Activated CD8-positive, alpha-beta memory T cell treated with anti-CD3 and anti-CD28 coated beads, Interleukin-2, amount 10 ng/mL, durations not matched to agents 7 days and 5 days (primary cell): ENCODE results near the gene TRAK2. TPM values are rescaled to one million over a fixed set of nuclear protein-coding genes. Genes with fewer than 3 reads are reported as not detected.
"Not testable (repeated sequence)": the region's sequence is repeated elsewhere in the genome, so short reads cannot be mapped to it uniquely, and the experiment has no call there.

Experiments
- ATAC-seq: fragments of 150-1000 bp; cut with Tn5 transposase; one replicate; pipeline ENCODE4 v1.10.0; 2021; ENCODE audit warnings: moderate library complexity
- CTCF ChIA-PET: fragments of 350-600 bp; sonication (Branson Sonifier 250); formaldehyde crosslinking; loops from one replicate; lab custom pipeline; 2021; ENCODE audit warnings: antibody characterized with exemption; lab: Charles Lee
- DNase-seq: peaks from one replicate; pipeline ENCODE4 v3.0.0-alpha.2; 2020
- H3K27ac Mint-ChIP-seq: one replicate; pipeline ENCODE4 v1.8.0; 2021; ENCODE audit warnings: mild to moderate bottlenecking, mixed read lengths
- H3K27me3 Mint-ChIP-seq: one replicate; pipeline ENCODE4 v1.8.0; 2021; ENCODE audit warnings: mixed read lengths
- H3K36me3 Mint-ChIP-seq: one replicate; pipeline ENCODE4 v1.8.0; 2021; ENCODE audit warnings: mild to moderate bottlenecking, mixed read lengths
- H3K4me1 Mint-ChIP-seq: one replicate; pipeline ENCODE4 v1.8.0; 2021; ENCODE audit warnings: mixed read lengths
- H3K4me3 Mint-ChIP-seq: one replicate; pipeline ENCODE4 v1.8.0; 2021; ENCODE audit warnings: mild to moderate bottlenecking, moderate library complexity, mixed read lengths
- H3K9me3 Mint-ChIP-seq: one replicate; pipeline ENCODE4 v1.8.0; 2022; ENCODE audit warnings: low read depth, mixed read lengths
- total RNA-seq, 2 experiments: library from RNA; stranded (reverse); gene quantifications; one replicate each; pipeline ENCODE4 v1.2.3, GENCODE V29; 2021

The TRAK2 gene
- total RNA-seq, 2 experiments from 2014 or later = 39.8 to 42.7 TPM

DNA sequence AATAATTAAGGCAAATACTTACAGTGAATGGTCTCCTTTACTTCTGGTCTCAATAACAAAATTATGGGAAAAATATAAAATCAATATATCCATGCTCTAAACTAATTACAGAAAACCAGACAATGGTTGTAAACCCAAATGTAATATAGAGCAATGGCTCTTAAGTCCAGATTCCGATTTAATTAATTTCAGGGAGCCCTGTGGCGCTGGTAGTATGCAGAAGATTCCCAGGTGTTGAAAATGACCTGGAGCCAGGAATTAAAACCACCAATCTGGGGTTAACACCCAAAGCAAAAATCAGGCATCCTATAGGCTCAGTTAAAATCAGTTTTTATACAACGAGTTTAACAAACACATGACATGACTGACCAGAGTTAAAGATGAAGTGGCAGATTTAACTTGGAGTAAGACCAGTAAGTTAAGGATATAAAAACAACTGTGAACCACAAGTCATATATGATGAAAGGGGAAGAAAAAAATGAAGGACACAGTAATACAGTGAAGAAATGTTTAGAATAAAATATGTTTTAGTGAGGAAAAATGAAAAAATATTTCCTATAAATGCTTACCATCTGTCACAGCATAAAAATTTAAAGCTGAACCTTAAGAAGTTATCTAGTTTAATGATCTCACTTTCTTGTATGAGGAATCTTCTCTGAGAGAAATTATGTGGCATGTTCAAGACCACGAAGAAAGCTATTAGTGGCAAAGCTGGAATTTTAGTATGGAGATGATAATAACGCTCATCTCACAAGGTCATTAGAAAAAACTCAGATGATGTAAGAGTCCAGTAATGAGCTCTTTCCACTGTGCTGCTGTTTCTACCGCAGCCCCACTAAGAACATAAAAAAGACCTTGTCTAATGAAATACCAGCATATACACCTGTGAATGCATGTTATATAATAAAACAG, 48.4 kb downstream of the TRAK2 start:
- Mint-ChIP-seq H3K27me3 (no peaks in the 10 kb centered on the region), H3K9me3 (no peaks in the 10 kb centered on the region), H3K36me3 (peaks cover 21% of the 10 kb centered on the region), H3K4me1 (peaks cover 36% of the 10 kb centered on the region), H3K27ac (no peak overlapping the region), H3K4me3 (no peak overlapping the region)
- no peak for DNase-seq
- CTCF ChIA-PET = interaction anchor here (1.8 kb wide), 1 partner anchor 38 kb away, joined by 4 read pairs; no protein-coding TSS in a partner anchor
- ATAC-seq = no peak

DNA sequence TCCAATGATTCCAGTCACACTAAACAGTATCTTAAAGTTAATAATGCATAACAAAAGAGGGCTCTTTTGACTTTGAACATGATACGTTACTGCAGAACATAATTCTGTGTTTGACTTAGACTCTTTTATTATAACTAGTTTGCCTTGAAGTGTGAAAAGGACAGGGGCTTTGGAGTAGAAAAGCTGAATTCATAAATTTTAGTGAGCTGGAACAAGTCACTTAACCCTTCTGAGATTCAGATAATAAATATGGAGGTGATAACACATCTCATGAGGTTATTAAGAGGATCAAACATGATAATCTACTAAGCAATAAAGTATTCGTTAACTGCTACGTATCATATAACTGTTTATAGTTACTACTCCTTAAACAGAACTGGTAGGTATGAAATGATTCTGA, 49.4 kb downstream of the TRAK2 start:
- Mint-ChIP-seq H3K4me3 (no peak overlapping the region), H3K9me3 (no peaks in the 10 kb centered on the region), H3K4me1 (peaks cover 30% of the 10 kb centered on the region), H3K27me3 (no peaks in the 10 kb centered on the region), H3K27ac (no peak overlapping the region), H3K36me3 (peaks cover 23% of the 10 kb centered on the region)
- no peak for DNase-seq
- no peak for ATAC-seq
- CTCF ChIA-PET = interaction anchor here (1.8 kb wide), 1 partner anchor 37 kb away, joined by 4 read pairs; no protein-coding TSS in a partner anchor

DNA sequence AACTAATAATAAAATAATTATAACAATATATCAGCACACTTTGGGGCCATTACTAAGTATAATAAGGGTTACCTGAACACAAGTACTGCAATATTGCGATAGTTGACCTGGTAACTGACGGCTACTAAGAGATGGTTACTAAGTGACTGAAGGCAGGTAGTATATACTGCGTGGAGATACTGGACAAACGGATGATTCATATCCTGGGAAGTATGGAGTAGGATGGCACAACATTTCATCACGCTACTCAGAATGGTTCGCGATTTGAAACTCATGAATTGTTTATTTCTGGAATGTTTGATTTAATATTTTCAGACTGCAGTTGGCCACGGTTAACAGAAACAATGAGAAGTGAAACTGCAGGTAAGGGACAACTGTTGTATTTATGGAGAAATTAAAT, 54.7 kb downstream of the TRAK2 start:
- no peaks in the 10 kb centered on the region for H3K27me3 Mint-ChIP-seq
- H3K4me3 Mint-ChIP-seq = no peak overlapping the region
- H3K36me3 Mint-ChIP-seq = peaks cover 39% of the 10 kb centered on the region
- ATAC-seq (no peak), DNase-seq (no peak)
- no peaks in the 10 kb centered on the region for H3K4me1 Mint-ChIP-seq
- CTCF ChIA-PET = interaction anchor here (1.0 kb wide), 1 partner anchor 12 kb away, joined by 4 read pairs; no protein-coding TSS in a partner anchor
- H3K9me3 Mint-ChIP-seq = no peaks in the 10 kb centered on the region
- H3K27ac Mint-ChIP-seq = no peak overlapping the region

DNA sequence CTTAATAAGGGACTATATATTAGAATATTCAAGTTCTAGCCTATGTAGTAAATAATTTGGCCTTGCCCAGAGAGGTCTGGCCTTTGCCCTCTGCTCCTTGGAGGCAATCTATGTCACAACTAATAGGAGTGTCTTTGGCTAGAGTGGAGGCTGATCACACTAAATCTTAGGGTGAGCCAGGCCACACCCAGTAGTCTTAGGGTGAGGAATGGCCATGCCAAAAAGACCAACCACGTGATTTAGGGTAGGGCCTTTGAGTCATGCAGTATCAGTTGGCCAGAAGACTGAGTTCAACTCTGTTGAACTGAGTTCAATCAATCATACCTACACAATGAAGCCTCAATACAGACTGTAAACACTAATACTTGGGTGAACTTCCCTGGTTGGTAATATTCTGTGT, 68.1 kb downstream of the TRAK2 start:
- no peak overlapping the region for H3K27ac Mint-ChIP-seq
- no peaks in the 10 kb centered on the region for H3K4me1 Mint-ChIP-seq
- ATAC-seq (no peak), DNase-seq (no peak)
- H3K9me3 Mint-ChIP-seq = no peaks in the 10 kb centered on the region
- CTCF ChIA-PET = interaction anchor here (1.2 to 1.4 kb wide), 2 partner anchors 10 to 20 kb away, joined by 3 to 4 read pairs; no protein-coding TSS in a partner anchor
- no peak overlapping the region for H3K4me3 Mint-ChIP-seq
- peaks cover 68% of the 10 kb centered on the region for H3K36me3 Mint-ChIP-seq
- no peaks in the 10 kb centered on the region for H3K27me3 Mint-ChIP-seq

DNA sequence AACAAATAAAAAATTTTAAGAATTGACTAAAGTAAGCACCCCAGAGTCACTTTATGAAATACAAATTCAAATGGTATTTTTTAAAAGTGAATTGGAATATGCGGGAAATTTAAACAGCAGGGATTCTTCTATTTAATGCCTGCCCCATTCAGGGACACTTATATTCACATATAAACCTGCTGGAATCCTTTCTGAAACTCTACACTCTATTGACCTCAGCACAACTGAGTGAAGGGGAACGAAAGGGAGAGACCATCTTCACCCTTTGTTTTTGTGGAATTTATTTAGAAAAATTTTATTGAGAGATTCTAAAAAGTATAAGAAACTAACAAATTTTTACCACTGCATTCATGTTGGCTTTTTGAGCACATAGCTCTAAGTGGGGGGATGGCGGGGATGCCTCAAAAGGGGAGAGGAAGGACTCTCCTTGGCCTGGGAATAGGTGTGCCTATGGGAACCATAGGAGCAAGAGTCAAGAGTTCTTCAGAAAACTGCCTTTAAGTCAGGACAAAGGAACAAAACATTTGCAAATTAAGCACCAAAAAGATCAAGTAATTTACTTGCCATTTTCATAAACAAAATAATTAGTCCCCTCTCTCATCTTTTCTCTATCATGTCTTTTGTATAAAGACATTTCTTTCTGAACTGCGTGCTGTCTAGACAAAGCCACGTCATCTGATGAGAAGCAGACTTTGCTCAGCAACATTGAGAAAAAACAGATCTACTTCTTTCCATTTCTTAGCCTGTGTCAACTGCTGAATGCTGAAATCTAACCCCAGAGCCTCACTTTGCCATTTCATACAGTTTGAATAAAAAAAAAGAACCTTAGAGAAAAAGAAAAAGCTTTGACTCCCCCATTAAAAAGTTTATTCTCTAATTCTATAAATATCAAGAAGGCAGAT, 72.5 kb downstream of the TRAK2 start:
- H3K4me3 Mint-ChIP-seq = no peak overlapping the region
- peaks cover 62% of the 10 kb centered on the region for H3K36me3 Mint-ChIP-seq
- CTCF ChIA-PET = no interaction called here
- H3K27ac Mint-ChIP-seq = no peak overlapping the region
- DNase-seq = no peak
- no peaks in the 10 kb centered on the region for H3K4me1 Mint-ChIP-seq
- no peak for ATAC-seq
- H3K9me3 Mint-ChIP-seq = no peaks in the 10 kb centered on the region
- no peaks in the 10 kb centered on the region for H3K27me3 Mint-ChIP-seq

DNA sequence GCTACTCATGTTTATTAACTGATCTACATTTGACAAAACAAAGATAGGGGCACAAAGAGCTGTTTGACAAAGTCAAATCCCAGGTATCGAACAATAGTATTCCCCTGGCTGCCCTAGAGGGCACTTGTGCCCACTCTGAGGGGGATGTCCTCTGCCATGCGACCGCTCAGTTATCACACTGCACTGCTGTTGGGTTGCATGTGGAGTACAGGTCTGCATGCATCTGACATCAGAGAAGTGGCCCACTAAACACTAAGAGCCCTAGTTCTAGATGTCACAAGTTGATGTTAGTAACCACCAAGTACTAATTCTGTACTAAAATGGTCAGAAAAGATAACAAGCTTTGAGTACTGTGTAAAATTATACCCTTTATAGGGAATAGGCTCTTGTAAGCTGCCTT, 74.0 kb downstream of the TRAK2 start:
- DNase-seq = no peak
- no peaks in the 10 kb centered on the region for H3K27me3 Mint-ChIP-seq
- H3K27ac Mint-ChIP-seq = no peak overlapping the region
- CTCF ChIA-PET = interaction anchor here (1.0 to 1.3 kb wide), 2 partner anchors 9 to 12 kb away, joined by 3 read pairs; no protein-coding TSS in a partner anchor
- peaks cover 62% of the 10 kb centered on the region for H3K36me3 Mint-ChIP-seq
- H3K4me1 Mint-ChIP-seq = no peaks in the 10 kb centered on the region
- H3K9me3 Mint-ChIP-seq = no peaks in the 10 kb centered on the region
- no peak overlapping the region for H3K4me3 Mint-ChIP-seq
- no peak for ATAC-seq

DNA sequence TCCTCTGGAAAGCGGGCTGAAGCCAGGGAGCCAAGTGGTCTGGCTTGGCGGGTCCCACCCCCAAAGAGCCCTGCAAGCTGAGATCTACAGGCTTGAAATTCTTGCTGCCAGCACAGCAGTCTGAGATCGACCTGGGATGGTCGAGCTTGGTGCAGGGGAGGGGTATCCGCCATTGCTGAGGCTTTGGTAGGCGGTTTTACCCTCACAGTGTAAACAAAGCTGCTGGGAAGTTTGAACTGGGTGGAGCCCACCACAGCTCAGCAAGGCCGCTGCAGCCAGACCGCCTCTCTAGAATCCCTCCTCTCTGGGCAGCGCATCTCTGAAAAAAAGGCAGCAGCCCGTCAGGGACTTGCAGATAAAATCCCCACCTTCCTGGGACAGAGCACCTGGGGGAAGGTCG, 81.5 kb downstream of the TRAK2 start:
- Mint-ChIP-seq H3K9me3 (peaks cover 13% of the 10 kb centered on the region), H3K36me3 (peaks cover 73% of the 10 kb centered on the region), H3K27me3 (no peaks in the 10 kb centered on the region), H3K27ac (no peak overlapping the region), H3K4me3 (no peak overlapping the region), H3K4me1 (no peaks in the 10 kb centered on the region)
- ATAC-seq (no peak), DNase-seq (no peak)
- CTCF ChIA-PET = no interaction called here

DNA sequence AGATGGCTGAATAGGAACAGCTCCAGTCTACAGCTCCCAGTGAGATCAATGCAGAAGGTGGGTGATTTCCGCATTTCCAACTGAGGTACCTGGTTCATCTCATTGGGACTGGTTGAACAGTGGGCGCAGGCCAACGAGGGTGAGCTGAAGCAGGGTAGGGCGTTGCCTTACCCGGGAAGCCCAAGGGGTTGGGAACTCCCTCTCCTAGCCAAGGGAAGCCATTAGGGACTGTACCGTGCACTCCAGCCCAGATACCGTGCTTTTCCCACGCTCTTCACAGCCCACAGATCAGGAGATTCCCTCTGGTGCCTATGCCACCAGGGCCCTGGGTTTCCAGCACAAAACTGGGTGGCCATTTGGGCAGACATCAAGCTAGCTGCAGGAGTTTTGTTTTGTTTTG, 81.9 kb downstream of the TRAK2 start:
- H3K9me3 Mint-ChIP-seq = peaks cover 13% of the 10 kb centered on the region
- H3K27ac Mint-ChIP-seq, H3K4me1 Mint-ChIP-seq, ATAC-seq, DNase-seq, H3K27me3 Mint-ChIP-seq, H3K4me3 Mint-ChIP-seq: not testable (repeated sequence)
- CTCF ChIA-PET = interaction anchor here (1.4 kb wide), 1 partner anchor 8 kb away, joined by 3 read pairs; no protein-coding TSS in a partner anchor
- H3K36me3 Mint-ChIP-seq = peaks cover 70% of the 10 kb centered on the region

DNA sequence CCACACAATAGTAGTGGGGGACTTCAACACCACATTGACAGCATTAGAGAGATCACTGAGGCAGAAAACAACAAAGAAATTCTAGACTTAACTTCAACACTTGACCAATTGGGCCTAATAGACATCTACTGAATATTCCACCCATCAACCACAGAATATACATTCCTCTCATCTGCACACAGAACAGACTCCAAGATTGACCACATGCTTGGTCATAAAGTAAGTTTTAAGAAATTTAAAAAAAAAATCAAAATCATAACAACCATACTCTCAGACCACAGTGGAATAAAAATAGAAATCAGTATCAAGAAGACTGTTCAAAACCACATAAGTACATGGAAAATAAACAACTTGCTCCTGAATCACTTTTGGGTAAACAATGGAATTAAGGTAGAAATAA, 85.1 kb downstream of the TRAK2 start:
- Mint-ChIP-seq H3K4me1 (peaks cover 16% of the 10 kb centered on the region), H3K36me3 (peaks cover 63% of the 10 kb centered on the region), H3K9me3 (peaks cover 13% of the 10 kb centered on the region), H3K4me3 (no peak overlapping the region), H3K27me3 (no peaks in the 10 kb centered on the region), H3K27ac (no peak overlapping the region)
- CTCF ChIA-PET = interaction anchor here (1.4 to 3.0 kb wide), 2 partner anchors 92 to 133 kb away, joined by 4 to 38 read pairs; no protein-coding TSS in a partner anchor
- ATAC-seq (no peak), DNase-seq (no peak)

DNA sequence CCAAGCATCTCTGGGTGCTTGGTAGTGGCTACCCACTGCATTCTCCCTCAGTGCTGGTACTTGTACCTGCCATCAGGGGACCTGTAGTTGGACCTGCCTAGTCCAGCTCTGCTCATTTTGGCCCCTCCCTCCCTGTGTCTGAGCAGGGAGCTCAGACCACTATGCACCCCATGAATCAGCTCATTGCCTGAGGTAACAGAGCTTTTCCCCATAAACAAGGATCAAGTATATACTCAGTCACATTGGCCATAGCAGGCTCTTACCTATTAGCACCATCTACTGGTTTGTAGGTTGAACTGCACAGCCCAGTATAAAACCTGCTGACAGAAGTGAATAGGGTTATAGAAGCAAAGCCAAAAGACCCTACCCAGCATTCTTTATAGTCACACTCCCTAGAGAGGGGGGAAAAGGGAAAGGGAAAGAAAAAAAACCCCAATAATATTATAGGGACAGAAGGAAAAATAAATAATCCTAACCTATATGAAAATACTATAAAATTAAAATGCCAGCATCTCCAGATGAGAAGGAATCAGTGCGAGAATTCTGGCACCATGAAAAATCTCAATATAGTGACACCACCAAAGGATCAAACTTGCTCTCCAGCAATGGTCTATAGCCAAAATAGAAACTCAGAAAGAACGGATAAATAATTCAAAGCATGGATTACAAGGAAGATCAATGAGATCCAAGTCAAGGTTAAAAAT, 87.2 kb downstream of the TRAK2 start:
- Mint-ChIP-seq H3K36me3 (peaks cover 59% of the 10 kb centered on the region), H3K9me3 (peaks cover 13% of the 10 kb centered on the region), H3K4me3 (no peak overlapping the region), H3K27ac (peak overlapping the region; percentile 78), H3K27me3 (no peaks in the 10 kb centered on the region), H3K4me1 (peaks cover 25% of the 10 kb centered on the region)
- DNase-seq = peak; percentile 45
- ATAC-seq = peak; percentile 82
- CTCF ChIA-PET = interaction anchor here (0.6 to 3.3 kb wide), 25 partner anchors 12 to 400 kb away, joined by 3 to 38 read pairs (median 5); partner anchors contain the start of genes CASP10, CASP8, ORC2 and TMEM237

DNA sequence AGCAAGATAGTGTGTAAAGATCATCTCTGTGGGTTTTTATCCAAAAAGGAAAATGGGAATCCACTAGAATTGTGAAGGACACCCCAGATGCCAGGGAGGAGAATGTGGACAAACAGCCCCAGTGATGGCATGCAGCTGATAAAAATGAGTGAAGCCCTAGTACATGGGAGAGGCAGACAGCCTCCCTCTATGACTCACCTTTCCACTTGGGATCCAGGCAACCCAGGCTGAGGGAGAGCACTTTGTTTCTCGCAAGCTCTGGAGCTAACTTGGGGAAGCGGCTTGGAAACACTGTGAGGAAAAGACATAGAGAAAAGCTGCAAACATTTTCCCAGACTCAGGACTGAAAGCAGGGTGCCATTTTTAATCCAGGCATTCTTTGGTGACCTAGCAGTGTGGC, 88.9 kb downstream of the TRAK2 start:
- DNase-seq (no peak), ATAC-seq (no peak)
- Mint-ChIP-seq H3K4me3 (no peak overlapping the region), H3K27ac (no peak overlapping the region), H3K36me3 (peaks cover 48% of the 10 kb centered on the region), H3K9me3 (peaks cover 10% of the 10 kb centered on the region), H3K27me3 (no peaks in the 10 kb centered on the region), H3K4me1 (peaks cover 30% of the 10 kb centered on the region)
- CTCF ChIA-PET = interaction anchor here (0.9 to 3.3 kb wide), 8 partner anchors 13 to 179 kb away, joined by 3 to 23 read pairs (median 4); partner anchors contain the start of genes CASP10 and CASP8

DNA sequence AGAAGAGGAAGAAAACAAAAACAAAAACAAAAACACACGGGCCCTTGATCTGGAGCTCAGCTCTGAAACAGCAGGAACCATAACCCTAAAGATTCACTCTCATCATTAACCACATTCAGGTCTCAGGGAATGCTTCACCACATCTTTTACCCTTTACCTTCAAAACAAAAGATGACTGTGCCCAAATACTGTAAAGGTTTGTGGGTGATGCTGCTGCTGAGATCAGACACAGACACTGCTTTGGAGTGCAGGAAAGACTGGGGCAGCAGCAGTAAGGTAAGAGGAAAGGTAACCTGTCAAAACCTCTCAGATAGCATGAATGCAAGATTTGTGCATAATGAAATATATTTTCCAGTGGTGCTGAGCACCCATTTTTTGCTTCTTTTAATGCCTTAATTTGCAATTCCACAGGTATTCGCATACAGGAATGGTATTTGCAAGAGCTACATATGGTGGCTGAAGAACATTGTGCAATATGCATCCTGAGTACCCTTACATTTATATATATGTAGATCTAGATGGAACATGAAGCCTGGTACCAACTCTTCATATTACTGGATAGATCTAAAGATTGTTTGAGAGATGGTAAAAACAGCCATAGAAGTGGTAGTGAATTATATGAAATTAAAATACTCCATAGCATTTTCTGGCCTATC, 90.1 kb downstream of the TRAK2 start:
- CTCF ChIA-PET = interaction anchor here (0.6 to 1.2 kb wide), 4 partner anchors 12 to 537 kb away, joined by 3 read pairs; partner anchors contain the start of gene CASP10
- DNase-seq (no peak), ATAC-seq (no peak)
- H3K27ac Mint-ChIP-seq = no peak overlapping the region
- H3K36me3 Mint-ChIP-seq = peaks cover 37% of the 10 kb centered on the region
- H3K4me3 Mint-ChIP-seq = no peak overlapping the region
- peaks cover 30% of the 10 kb centered on the region for H3K4me1 Mint-ChIP-seq
- H3K9me3 Mint-ChIP-seq = peaks cover 2% of the 10 kb centered on the region
- H3K27me3 Mint-ChIP-seq = no peaks in the 10 kb centered on the region
